H7 (cell line): Measurements from ENCODE around the gene CD163L1. TPM values are rescaled to one million over a fixed set of nuclear protein-coding genes. Genes with fewer than 3 reads are reported as not detected.
"Not testable (repeated sequence)": the region's sequence is repeated elsewhere in the genome, so short reads cannot be mapped to it uniquely, and the experiment has no call there.

Experiments used
- DNase-seq: peaks from one replicate; pipeline ENCODE4 v3.0.0; 2012
- H3K27me3 ChIP-seq: 2 replicates; pipeline ENCODE4 v1.6.0; 2011; ENCODE audit warnings: mild to moderate bottlenecking, low read length; ENCODE audit not compliant: control insufficient read depth, insufficient read depth
- H3K36me3 ChIP-seq: replicated peaks from 2 replicates; pipeline ENCODE4 v1.5.1; 2011; ENCODE audit warnings: low read length; ENCODE audit not compliant: control insufficient read depth, insufficient read depth
- H3K4me3 ChIP-seq: 2 replicates; pipeline ENCODE4 v1.5.1; 2011; ENCODE audit warnings: low read depth, mild to moderate bottlenecking, control low read depth, low read length, moderate library complexity; ENCODE audit not compliant: insufficient read depth
- total RNA-seq: library from RNA; depleted of rRNA; stranded (reverse); fragments of >200 nt; shearing (Covaris generic); gene quantifications from 2 replicates; pipeline ENCODE4 v1.2.3, GENCODE V29; 2014

Gene CD163L1
- total RNA-seq, 1 experiment from 2014 or later, result 0.17 TPM

DNA sequence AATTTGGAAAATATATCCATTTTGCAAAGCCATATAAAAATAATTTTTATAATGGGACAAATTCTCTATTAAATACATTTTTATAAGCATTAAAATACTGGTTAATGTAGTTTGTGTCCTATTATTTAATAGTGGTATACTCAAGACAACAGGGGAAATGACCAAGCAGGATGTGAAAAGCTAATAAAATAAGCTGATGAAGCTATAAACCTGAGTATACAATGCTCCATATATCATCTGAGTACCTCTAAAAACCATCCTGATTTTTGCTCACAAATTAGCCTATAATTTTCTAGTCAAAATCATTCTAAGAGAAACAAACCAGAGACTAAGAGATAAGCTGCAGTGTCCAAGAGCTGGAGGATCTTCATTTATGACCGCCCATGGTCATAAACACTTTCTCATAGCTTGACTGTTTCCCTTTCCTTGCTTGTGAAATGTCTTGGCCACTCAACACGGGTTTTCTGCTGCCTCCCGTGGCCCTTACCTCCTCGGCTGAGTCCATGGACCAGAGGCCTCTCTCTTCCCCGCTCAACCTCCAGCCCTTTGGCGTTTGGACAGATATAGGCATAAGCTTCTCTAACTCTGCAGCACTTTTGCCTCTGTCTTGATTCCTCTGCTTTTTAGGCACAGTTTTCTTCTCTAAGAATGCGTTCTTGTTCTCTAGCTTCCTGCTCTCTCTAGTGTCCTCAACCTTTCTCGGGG, 5.5 kb downstream of the CD163L1 start:
- not testable (repeated sequence) for H3K4me3 ChIP-seq

DNA sequence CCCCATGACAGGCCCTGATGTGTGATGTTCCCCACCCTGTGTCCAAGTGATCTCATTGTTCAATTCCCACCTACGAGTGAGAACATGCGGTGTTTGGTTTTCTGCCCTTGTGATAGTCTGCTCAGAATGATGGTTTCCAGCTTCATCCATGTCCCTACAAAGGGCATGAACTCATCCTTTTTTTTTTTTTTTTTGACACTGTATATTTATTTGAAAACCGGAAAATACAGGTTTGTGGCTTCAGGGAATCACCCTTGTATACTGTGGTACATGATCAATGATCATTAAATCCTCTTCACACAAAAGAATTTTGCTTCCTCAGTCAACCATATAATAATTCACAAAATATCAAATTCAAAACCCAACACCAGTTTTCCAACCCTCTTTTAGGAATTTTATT, 6.5 kb downstream of the CD163L1 start:
- not testable (repeated sequence) for DNase-seq, H3K4me3 ChIP-seq, H3K36me3 ChIP-seq, H3K27me3 ChIP-seq

More for the DNA sequence above, 5.5 kb downstream of the CD163L1 start:
- H3K36me3 ChIP-seq, H3K27me3 ChIP-seq, DNase-seq: not testable (repeated sequence)

DNA sequence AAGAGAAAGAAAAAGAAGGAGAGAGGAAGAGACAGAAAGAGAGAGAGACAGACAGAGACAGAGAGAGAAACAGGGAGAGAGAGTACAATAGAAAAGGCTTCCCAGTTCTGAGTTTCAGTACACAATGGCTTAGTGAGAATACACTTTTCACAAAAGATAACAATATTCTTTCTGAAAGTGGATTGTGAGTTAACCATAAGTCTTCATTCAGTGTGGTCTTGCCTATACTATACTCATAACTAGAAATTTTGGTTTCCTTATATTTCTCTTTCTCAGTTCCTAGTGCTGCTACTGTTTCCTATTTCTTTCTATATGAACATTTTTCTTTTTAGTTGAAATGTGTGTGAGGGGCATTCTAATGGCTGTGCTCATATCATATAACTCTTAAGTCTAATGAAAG, 9.3 kb downstream of the CD163L1 start:
- Histone ChIP-seq H3K4me3 (no peak overlapping the region), H3K27me3 (peaks cover 2% of the 10 kb centered on the region), H3K36me3 (no peaks in the 10 kb centered on the region)
- no peak for DNase-seq

DNA sequence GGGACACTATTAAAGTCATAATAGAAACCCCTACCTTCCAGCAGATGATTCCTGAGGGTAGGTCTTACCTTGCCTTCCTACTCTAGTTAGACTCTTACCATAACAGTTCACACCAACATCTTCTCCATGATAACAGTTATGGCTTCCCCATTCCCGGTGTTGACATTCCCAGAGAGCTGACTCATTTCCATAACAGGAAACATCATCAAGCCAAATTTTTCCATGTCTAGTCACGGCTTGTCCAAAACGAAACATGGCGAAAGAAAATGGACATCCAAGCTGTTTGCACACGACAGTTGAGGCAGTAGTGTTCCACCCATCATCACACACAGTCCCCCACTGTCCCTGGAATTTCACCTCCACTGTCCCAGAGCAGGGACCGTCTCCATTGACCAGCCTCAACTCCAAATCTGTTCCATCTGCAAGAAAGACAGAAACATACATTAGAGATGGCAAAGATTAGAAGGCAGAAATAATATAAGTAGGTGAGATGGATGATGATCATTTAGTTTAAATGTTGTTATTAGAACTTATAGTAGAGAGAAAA, 10.6 kb downstream of the CD163L1 start:
- DNase-seq, result no peak
- H3K27me3 ChIP-seq, result no peaks in the 10 kb centered on the region
- no peak overlapping the region for H3K4me3 ChIP-seq
- no peaks in the 10 kb centered on the region for H3K36me3 ChIP-seq

DNA sequence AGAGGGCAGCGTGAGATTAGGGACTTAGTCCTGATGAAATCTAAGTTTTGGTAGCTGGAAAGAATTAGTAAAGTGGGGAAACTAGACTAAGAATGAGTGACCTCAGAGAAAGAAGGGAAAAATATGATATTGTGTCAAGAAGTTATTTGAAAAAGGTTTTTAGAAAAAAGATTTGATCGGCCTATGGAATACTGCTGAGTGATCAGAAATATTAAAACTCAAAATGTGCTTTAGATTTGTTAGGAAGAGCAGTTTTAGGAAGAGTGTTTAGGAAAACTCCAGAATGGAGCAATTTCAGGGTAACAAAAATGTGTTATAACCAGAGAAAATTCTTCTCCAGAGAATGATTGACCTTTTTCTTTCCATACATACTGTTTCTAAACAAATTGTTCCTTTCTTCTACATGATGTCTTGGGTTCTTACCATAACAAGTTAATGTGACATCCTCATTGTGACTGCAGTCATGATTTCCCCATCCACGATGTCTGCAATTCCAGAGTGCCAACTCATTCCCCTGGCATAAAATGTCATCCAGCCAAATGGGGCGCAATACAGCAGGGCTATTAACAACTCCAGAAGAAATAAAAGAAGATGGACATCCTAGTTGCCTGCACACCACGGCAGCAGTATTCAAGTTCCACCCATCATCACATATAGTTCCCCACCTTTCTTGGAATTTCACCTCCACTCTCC, 11.8 kb downstream of the CD163L1 start:
- H3K27me3 ChIP-seq, result no peaks in the 10 kb centered on the region
- H3K4me3 ChIP-seq, result no peak overlapping the region
- DNase-seq, result no peak
- no peaks in the 10 kb centered on the region for H3K36me3 ChIP-seq

DNA sequence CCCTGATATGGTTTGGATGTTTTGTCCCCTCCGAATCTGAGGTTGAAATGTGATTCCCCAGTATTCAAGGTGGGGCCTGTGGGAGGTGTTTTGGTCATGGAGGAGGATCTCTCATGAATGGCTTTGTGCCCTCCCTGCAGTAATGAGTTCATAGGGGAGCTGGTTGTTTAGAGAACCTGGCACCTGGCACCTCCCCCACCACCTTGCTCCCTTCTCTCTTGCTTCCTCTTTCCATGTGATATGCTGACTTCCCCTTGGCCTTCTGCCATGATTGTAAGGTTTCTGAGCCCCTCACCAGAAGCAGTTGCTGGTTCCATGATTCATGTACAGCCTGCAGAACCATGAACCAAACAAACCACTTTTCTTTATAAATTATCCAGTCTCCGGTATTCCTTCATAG, 32.6 kb downstream of the CD163L1 start:
- no peak for DNase-seq
- Histone ChIP-seq H3K4me3 (no peak overlapping the region), H3K36me3 (no peaks in the 10 kb centered on the region), H3K27me3 (no peaks in the 10 kb centered on the region)

DNA sequence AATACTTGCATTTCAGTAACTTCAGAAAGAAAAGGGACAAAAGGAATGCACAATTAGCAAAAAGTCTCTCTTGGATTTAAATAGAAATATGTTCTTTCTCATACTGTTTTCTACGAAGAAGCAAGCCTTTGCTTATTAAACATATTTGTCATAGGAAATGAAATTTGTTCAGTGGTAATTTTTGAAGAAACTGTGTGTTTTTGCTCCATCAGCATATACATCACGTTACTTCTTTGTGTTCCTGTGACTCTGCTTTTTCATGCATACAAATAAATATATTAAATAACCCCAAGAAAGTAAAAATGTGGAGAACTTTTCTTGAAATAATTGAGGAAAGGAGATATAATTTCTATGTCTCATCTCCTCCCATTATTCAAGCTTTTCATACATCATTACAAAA, 39.7 kb downstream of the CD163L1 start:
- no peaks in the 10 kb centered on the region for H3K36me3 ChIP-seq
- no peak overlapping the region for H3K4me3 ChIP-seq
- DNase-seq, result no peak
- no peaks in the 10 kb centered on the region for H3K27me3 ChIP-seq

DNA sequence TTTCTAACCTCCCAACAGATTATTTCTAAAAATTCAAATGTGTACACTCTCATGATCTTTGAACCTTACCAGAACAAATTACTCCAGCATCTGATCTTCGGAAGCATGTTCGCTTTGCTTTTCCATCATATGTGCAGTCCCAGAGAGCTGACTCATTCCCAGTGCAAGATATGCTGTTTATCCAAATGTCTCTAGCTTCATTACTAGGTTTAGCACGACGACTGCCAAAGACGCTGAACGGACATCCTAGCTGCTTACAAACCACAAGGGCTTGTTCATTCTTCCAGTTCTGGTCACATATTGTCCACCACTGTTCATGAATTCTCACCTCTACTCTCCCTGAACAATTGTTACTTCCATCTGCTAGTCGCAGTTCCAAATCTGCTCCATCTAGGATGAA, 40.5 kb downstream of the CD163L1 start:
- no peaks in the 10 kb centered on the region for H3K27me3 ChIP-seq
- H3K4me3 ChIP-seq, result no peak overlapping the region
- no peaks in the 10 kb centered on the region for H3K36me3 ChIP-seq
- no peak for DNase-seq

DNA sequence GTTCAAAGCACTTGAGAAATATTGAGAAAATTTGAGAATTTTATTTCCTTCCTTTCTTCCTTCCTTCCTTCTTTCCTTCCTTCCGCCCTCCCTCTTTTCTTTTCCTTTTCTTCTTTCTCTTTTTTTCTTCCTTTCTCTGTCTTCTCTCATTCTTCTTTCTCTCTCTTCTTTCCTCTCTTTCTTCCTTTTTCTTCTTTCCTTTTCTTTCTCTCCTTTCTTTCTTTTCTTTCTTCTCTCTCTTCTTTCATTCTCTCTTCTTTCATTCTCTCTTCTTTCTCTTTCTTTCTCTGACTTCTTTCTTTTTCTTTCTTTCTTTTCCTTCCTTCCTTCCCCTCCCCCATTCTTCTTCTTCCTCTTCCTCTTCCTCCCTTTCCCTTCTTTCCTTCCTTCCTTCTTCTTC, 44.9 kb downstream of the CD163L1 start:
- no peak for DNase-seq
- Histone ChIP-seq H3K36me3 (no peaks in the 10 kb centered on the region), H3K27me3 (no peaks in the 10 kb centered on the region), H3K4me3 (no peak overlapping the region)

DNA sequence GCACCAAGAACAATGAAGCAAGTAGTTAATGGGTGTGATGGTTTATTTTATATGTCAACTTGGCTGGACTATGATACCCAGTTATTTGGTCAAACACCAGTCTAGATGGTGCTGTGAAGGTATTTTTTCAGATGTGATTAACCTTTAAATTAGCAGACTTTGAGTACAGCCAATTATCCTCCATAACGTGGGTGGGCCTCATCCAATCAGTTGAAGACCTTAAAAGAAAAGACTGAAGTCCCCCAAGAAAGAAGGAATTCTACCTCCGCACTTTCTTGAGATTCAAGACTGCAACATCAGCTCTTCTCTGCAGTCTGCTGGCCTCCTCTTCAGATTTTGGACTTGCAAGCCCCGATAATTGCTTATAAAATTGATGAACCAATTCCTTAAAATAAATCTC, 47.5 kb downstream of the CD163L1 start:
- Histone ChIP-seq H3K4me3 (no peak overlapping the region), H3K36me3 (no peaks in the 10 kb centered on the region), H3K27me3 (no peaks in the 10 kb centered on the region)
- DNase-seq, result no peak

DNA sequence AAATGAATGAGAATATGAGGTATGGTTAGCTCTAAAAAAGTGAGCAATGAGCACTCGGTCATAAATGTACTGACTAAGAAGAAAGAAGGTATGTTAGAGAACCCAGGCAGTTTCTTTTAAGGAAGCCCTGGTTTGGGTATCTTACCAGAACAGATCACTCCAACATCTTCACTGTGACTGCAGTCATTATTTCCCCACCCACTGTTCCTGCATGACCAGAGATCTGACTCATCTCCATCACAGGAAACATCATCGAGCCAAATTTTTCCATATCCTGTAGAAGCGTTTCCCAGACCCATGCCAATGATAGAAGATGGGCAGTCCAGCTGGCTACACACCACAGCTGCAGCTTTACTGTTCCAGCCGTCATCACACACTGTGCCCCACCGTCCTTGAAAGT, 48.0 kb downstream of the CD163L1 start:
- H3K27me3 ChIP-seq, result no peaks in the 10 kb centered on the region
- no peaks in the 10 kb centered on the region for H3K36me3 ChIP-seq
- no peak for DNase-seq
- no peak overlapping the region for H3K4me3 ChIP-seq

DNA sequence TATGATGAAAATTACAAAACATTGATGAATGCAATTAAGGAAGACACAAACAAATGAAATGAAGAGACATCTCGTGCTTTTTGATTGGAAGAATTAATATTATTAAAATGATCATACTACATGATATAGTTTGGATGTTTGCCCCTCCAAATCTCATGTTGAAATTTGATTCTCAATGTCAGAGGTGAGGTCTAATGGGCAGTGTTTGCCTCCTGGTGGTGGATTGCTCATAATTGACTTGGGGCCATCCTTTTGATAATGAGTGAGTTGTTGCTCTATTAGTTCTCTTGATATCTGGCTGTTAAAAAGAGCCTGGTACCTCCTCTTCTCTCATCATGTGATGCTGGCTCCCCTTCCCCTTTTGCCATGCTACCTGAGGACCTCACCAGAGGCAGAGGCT, 56.7 kb downstream of the CD163L1 start:
- no peaks in the 10 kb centered on the region for H3K36me3 ChIP-seq
- no peak overlapping the region for H3K4me3 ChIP-seq
- H3K27me3 ChIP-seq, result no peaks in the 10 kb centered on the region
- DNase-seq, result no peak

DNA sequence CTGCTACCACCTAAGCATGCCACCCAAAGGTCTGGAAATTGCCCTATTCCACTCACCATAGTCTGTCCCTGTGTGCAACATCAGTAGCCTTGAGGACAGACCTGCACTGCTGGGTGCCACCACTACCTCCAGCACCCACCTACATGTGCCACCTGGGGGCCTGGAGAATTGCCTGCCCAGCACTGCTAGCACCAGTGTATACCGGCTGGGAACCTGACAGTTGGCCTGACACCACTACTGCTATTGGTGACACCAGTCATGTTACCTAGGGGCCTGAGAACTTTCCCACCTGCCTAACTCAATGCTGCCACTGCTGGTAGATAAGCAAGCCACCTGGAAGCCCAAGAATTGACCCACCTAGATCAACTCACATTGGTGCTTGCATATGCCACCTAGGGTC, 60.8 kb downstream of the CD163L1 start:
- no peaks in the 10 kb centered on the region for H3K36me3 ChIP-seq
- no peaks in the 10 kb centered on the region for H3K27me3 ChIP-seq
- H3K4me3 ChIP-seq, result no peak overlapping the region
- no peak for DNase-seq

DNA sequence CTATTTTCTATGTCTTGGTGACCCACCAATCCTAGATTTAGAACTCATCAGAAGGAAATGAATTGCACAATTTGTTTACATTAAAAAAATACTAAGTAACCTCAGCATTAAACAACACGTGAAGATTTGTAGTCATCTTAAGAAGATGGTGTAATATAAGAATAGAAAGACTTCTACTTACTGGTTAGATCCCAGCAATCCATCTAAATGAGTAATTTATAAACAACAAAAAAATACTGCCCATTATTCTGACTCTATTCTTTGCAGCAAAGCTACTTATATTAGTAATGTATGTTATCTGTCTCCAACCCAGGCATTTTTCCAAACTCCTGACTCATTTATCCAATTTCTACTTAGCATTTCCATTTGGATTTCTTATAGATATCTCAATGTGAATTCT, 67.8 kb downstream of the CD163L1 start:
- no peaks in the 10 kb centered on the region for H3K36me3 ChIP-seq
- H3K27me3 ChIP-seq, result no peaks in the 10 kb centered on the region
- DNase-seq, result no peak
- H3K4me3 ChIP-seq, result no peak overlapping the region

DNA sequence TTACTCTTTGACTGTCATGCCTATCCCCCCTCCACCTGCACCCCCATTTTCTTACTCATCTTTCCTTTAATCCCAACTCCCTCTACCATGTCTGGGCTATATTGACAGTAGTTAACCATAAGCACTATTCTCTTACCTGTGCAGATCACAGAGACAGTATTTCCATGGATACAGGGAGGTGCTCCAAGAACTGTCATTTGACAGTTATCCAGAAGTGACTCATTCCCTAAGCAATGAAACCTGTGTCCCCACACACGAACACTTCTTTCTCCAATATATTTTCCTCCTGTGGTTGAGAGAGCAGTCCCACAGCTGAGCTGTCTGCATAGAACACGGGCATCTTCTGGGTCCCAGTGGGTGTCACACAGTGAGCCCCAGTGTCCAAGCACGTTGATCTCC, 68.8 kb downstream of the CD163L1 start:
- H3K27me3 ChIP-seq, result no peaks in the 10 kb centered on the region
- no peak overlapping the region for H3K4me3 ChIP-seq
- no peak for DNase-seq
- no peaks in the 10 kb centered on the region for H3K36me3 ChIP-seq
